GM23338 (cell line): ENCODE results near the gene WIPF1. TPM values are rescaled to one million over a fixed set of nuclear protein-coding genes. Genes with fewer than 3 reads are reported as not detected.

Experiments used
- ATAC-seq: fragments of 200-7000 bp; cut with Tn5 transposase; 3 replicates; pipeline ENCODE4 v1.9.1; 2020
- DNase-seq: peaks from one replicate; pipeline ENCODE4 v3.0.0-alpha.2; 2015; ENCODE audit warnings: low spot score
- H2AFZ ChIP-seq: fragments of 200-600 bp; sonication (generic); 2 replicates; pipeline ENCODE4 v1.8.0; 2016; ENCODE audit warnings: antibody characterized with exemption, mild to moderate bottlenecking, moderate library complexity
- H3F3A ChIP-seq: fragments of 200-600 bp; sonication (generic); replicated peaks from 2 replicates; pipeline ENCODE4 v1.8.0; 2017; ENCODE audit warnings: antibody characterized with exemption, mixed run types, low read depth
- H3K27ac ChIP-seq: fragments of 200-600 bp; sonication (generic); 2 replicates; pipeline ENCODE4 v1.6.1; 2016; ENCODE audit warnings: low read depth
- H3K27me3 ChIP-seq: fragments of 200-600 bp; sonication (generic); 2 replicates; pipeline ENCODE4 v1.8.0; 2016; ENCODE audit warnings: mild to moderate bottlenecking, mixed run types, moderate library complexity; ENCODE audit not compliant: insufficient read depth
- H3K36me3 ChIP-seq: fragments of 200-600 bp; sonication (generic); 2 replicates; pipeline ENCODE4 v1.8.0; 2016; ENCODE audit warnings: mild to moderate bottlenecking; ENCODE audit not compliant: insufficient read depth
- H3K4me1 ChIP-seq: fragments of 200-600 bp; sonication (generic); 2 replicates; pipeline ENCODE4 v1.8.0; 2016; ENCODE audit warnings: mild to moderate bottlenecking, moderate library complexity; ENCODE audit not compliant: insufficient read depth
- H3K4me2 ChIP-seq: fragments of 200-600 bp; sonication (generic); 2 replicates; pipeline ENCODE4 v1.7.1; 2017; ENCODE audit warnings: mixed run types
- H3K4me3 ChIP-seq: fragments of 200-600 bp; sonication (generic); 2 replicates; pipeline ENCODE4 v1.6.1; 2016; ENCODE audit warnings: mixed run types
- H3K79me2 ChIP-seq: fragments of 200-600 bp; sonication (generic); replicated peaks from 2 replicates; pipeline ENCODE4 v1.8.0; 2017; ENCODE audit warnings: mild to moderate bottlenecking; ENCODE audit not compliant: insufficient read depth
- H3K9me2 ChIP-seq: fragments of 200-600 bp; sonication (generic); 2 replicates; pipeline ENCODE4 v1.8.0; 2017; ENCODE audit not compliant: insufficient read depth
- H4K20me1 ChIP-seq: fragments of 200-600 bp; sonication (generic); replicated peaks from 2 replicates; pipeline ENCODE4 v1.8.0; 2017; ENCODE audit warnings: mild to moderate bottlenecking; ENCODE audit not compliant: insufficient read depth
- H3K27ac Mint-ChIP-seq: 2 replicates; pipeline ENCODE4 v1.8.0; 2020; ENCODE audit warnings: inconsistent platforms, mild to moderate bottlenecking, moderate library complexity, mixed read lengths
- H3K27me3 Mint-ChIP-seq: 3 replicates; pipeline ENCODE4 v1.8.0; 2022; ENCODE audit warnings: low read depth, mild to moderate bottlenecking, moderate library complexity, mixed read lengths, inconsistent platforms; ENCODE audit not compliant: insufficient read depth, poor library complexity
- H3K36me3 Mint-ChIP-seq: 3 replicates; pipeline ENCODE4 v1.8.0; 2021; ENCODE audit warnings: low read depth, mild to moderate bottlenecking, inconsistent platforms, moderate library complexity, mixed read lengths
- H3K4me1 Mint-ChIP-seq: 3 replicates; pipeline ENCODE4 v1.8.0; 2020; ENCODE audit warnings: mild to moderate bottlenecking, inconsistent platforms, mixed read lengths
- H3K4me3 Mint-ChIP-seq: 3 replicates; pipeline ENCODE4 v1.8.0; 2021; ENCODE audit warnings: moderate library complexity, mild to moderate bottlenecking, inconsistent platforms, mixed read lengths
- H3K9me3 Mint-ChIP-seq: 3 replicates; pipeline ENCODE4 v1.8.0; 2020; ENCODE audit warnings: moderate library complexity, mild to moderate bottlenecking, inconsistent platforms, mixed read lengths
- CREB1 ChIP-seq: fragments of 250-450 bp; sonication (Bioruptor Pico); IDR thresholded peaks from 2 replicates; pipeline ENCODE4 v1.5.0; 2020; ENCODE audit warnings: low read depth, mild to moderate bottlenecking, moderate library complexity
- CTCF ChIP-seq, 2 experiments: fragments of 200-600 bp in 1 of 2; sonication (generic) in 1 of 2; conservative IDR thresholded peaks; 2 replicates each; pipeline versions ENCODE4 v1.5.1 to v1.6.1; 2016 to 2017; ENCODE audit warnings: antibody characterized with exemption in 2 of 2, low read depth in 2 of 2, mild to moderate bottlenecking in 2 of 2, moderate library complexity in 1 of 2
- ETS1 ChIP-seq: IDR thresholded peaks from 2 replicates; pipeline ENCODE4 v1.6.1; 2016; ENCODE audit warnings: antibody characterized with exemption
- EZH2phosphoT487 ChIP-seq: fragments of 200-600 bp; sonication (generic); IDR thresholded peaks from one replicate; pipeline ENCODE4 v1.8.1; 2018; ENCODE audit warnings: antibody characterized with exemption; ENCODE audit not compliant: unreplicated experiment
- POLR2AphosphoS5 ChIP-seq: IDR thresholded peaks from 2 replicates; pipeline ENCODE4 v1.6.1; 2016; ENCODE audit warnings: antibody characterized with exemption, low read depth
- REST ChIP-seq: IDR thresholded peaks from one replicate; pipeline ENCODE4 v1.6.1; 2018; ENCODE audit warnings: antibody characterized with exemption; ENCODE audit not compliant: unreplicated experiment
- STAT1 ChIP-seq: IDR thresholded peaks from one replicate; pipeline ENCODE4 v1.6.1; 2016; ENCODE audit warnings: antibody characterized with exemption; ENCODE audit not compliant: unreplicated experiment
- ZNF331 ChIP-seq: fragments of 250-450 bp; sonication (Bioruptor Pico); IDR thresholded peaks from 2 replicates; pipeline ENCODE4 v1.5.0; 2020; ENCODE audit warnings: low read depth, mild to moderate bottlenecking, moderate library complexity
- polyA plus RNA-seq: library from polyadenylated mRNA; unstranded; fragments of >200 nt; fragmentation: Nextera tagmentation; extraction: Ambion mirVana; gene quantifications from 2 replicates; pipeline ENCODE4 v1.2.1, GENCODE V29; 2016
- total RNA-seq: library from RNA; depleted of rRNA; stranded (reverse); fragments of >200 nt; shearing (Covaris generic); gene quantifications from 2 replicates; pipeline ENCODE4 v1.2.3, GENCODE V29; 2014

The WIPF1 gene
- total and polyA plus RNA-seq, 2 experiments from 2014 or later: 3.0 to 6.0 TPM

- TF ChIP-seq CTCF (conservative IDR thresholded peaks at IDR 0.05; ENCODE audit: low read depth in 2 of 2) (no peak), CREB1 (no peak), REST (no peak), STAT1 (no peak)
These were observed 85.3 kb downstream of the WIPF1 start (continued) for GRCh38 chr2:174512345-174512744.

GRCh38 chr2:174511580-174512260, 85.9 kb downstream of the WIPF1 start:
- Mint-ChIP-seq H3K27ac (no peak overlapping the region), H3K27me3 (peaks cover 4% of the 10 kb centered on the region), H3K36me3 (peaks cover 44% of the 10 kb centered on the region), H3K4me1 (no peaks in the 10 kb centered on the region), H3K9me3 (peaks cover 77% of the 10 kb centered on the region), H3K4me3 (no peak overlapping the region)
- Histone ChIP-seq H3K27ac (no peak overlapping the region), H3K27me3 (no peaks in the 10 kb centered on the region), H3F3A (no peaks in the 10 kb centered on the region), H3K4me2 (no peak overlapping the region), H3K4me1 (no peaks in the 10 kb centered on the region), H3K4me3 (no peak overlapping the region), H3K9me2 (no peaks in the 10 kb centered on the region; the same call in 1 of the 2 replicates), H3K79me2 (no peaks in the 10 kb centered on the region), H4K20me1 (no peaks in the 10 kb centered on the region), H2AFZ (no peak overlapping the region), H3K36me3 (peaks cover 18% of the 10 kb centered on the region)
- ATAC-seq: no peak
- DNase-seq: no peak
- no peak for TF ChIP-seq CTCF (conservative IDR thresholded peaks at IDR 0.05; ENCODE audit: low read depth in 2 of 2)
- TF ChIP-seq ETS1: no peak
- TF ChIP-seq REST: no peak
- TF ChIP-seq EZH2phosphoT487: no peak
- no peak for TF ChIP-seq STAT1
- no peak for TF ChIP-seq ZNF331 (CRISPR knock-in tag)
- TF ChIP-seq POLR2AphosphoS5: no peak
